Astrocyte (in vitro differentiated cells and primary cell): ENCODE results near the gene FAM110A. TPM values are rescaled to one million over a fixed set of nuclear protein-coding genes. Genes with fewer than 3 reads are reported as not detected.

Source experiments
- DNase-seq: peaks from one replicate; pipeline ENCODE4 v3.0.0-alpha.2; 2010; ENCODE audit warnings: low read depth
- FAIRE-seq: peaks from 2 replicates; lab custom pipeline; 2011; peaks lifted over from hg19 to GRCh38; lab: Jason Lieb, UNC
- H2AFZ ChIP-seq: 2 replicates; pipeline ENCODE4 v1.6.0; 2012; ENCODE audit warnings: low read depth, low read length, inconsistent platforms
- H3K27ac ChIP-seq: 2 replicates; pipeline ENCODE4 v1.5.1; 2011; ENCODE audit warnings: low read depth, low read length, inconsistent platforms
- H3K27me3 ChIP-seq: 2 replicates; pipeline ENCODE4 v1.6.0; 2011; ENCODE audit warnings: low read length, inconsistent platforms; ENCODE audit not compliant: insufficient read depth
- H3K36me3 ChIP-seq: 2 replicates; pipeline ENCODE4 v1.5.1; 2011; ENCODE audit warnings: low read length, inconsistent platforms; ENCODE audit not compliant: insufficient read depth
- H3K4me1 ChIP-seq: 2 replicates; pipeline ENCODE4 v1.5.1; 2011; ENCODE audit warnings: low read length, inconsistent platforms; ENCODE audit not compliant: insufficient read depth
- H3K4me2 ChIP-seq: 2 replicates; pipeline ENCODE4 v1.6.0; 2012; ENCODE audit warnings: low read length, inconsistent platforms
- H3K4me3 ChIP-seq: 2 replicates; pipeline ENCODE4 v1.5.1; 2011; ENCODE audit warnings: low read depth, mild to moderate bottlenecking, low read length, inconsistent platforms; ENCODE audit not compliant: insufficient read depth
- H3K79me2 ChIP-seq: 2 replicates; pipeline ENCODE4 v1.6.0; 2012; ENCODE audit warnings: mild to moderate bottlenecking, low read length, inconsistent platforms; ENCODE audit not compliant: insufficient read depth
- H3K9ac ChIP-seq: 2 replicates; pipeline ENCODE4 v1.6.0; 2012; ENCODE audit warnings: mild to moderate bottlenecking, low read length, inconsistent platforms
- H3K9me3 ChIP-seq: 2 replicates; pipeline ENCODE4 v1.5.1; 2012; ENCODE audit warnings: low read depth, mild to moderate bottlenecking, low read length, inconsistent platforms; ENCODE audit not compliant: insufficient read depth
- H4K20me1 ChIP-seq: 2 replicates; pipeline ENCODE4 v1.6.0; 2012; ENCODE audit warnings: low read length, inconsistent platforms; ENCODE audit not compliant: insufficient read depth
- H3K27ac Mint-ChIP-seq: one replicate; pipeline ENCODE4 v1.8.0; 2021; ENCODE audit warnings: mild to moderate bottlenecking, mixed read lengths; ENCODE audit not compliant: unreplicated experiment
- H3K27me3 Mint-ChIP-seq: one replicate; pipeline ENCODE4 v1.8.0; 2021; ENCODE audit warnings: low read depth, mixed read lengths; ENCODE audit not compliant: unreplicated experiment
- H3K36me3 Mint-ChIP-seq: one replicate; pipeline ENCODE4 v1.8.0; 2021; ENCODE audit warnings: low read depth, mixed read lengths; ENCODE audit not compliant: unreplicated experiment
- H3K4me1 Mint-ChIP-seq: one replicate; pipeline ENCODE4 v1.8.0; 2021; ENCODE audit warnings: low read depth, mixed read lengths; ENCODE audit not compliant: unreplicated experiment
- H3K4me3 Mint-ChIP-seq: one replicate; pipeline ENCODE4 v1.8.0; 2021; ENCODE audit warnings: mild to moderate bottlenecking, moderate library complexity, mixed read lengths; ENCODE audit not compliant: unreplicated experiment
- H3K9me3 Mint-ChIP-seq: one replicate; pipeline ENCODE4 v1.8.0; 2021; ENCODE audit warnings: mild to moderate bottlenecking, mixed read lengths; ENCODE audit not compliant: unreplicated experiment
- CTCF ChIP-seq: IDR thresholded peaks from 2 replicates; pipeline ENCODE4 v1.5.1; 2011; ENCODE audit warnings: low read depth, mild to moderate bottlenecking, inconsistent platforms, low read length, moderate library complexity; ENCODE audit not compliant: insufficient read depth
- EZH2 ChIP-seq: IDR thresholded peaks from 2 replicates; pipeline ENCODE4 v1.6.1; 2012; ENCODE audit warnings: mild to moderate bottlenecking, low read length, inconsistent platforms; ENCODE audit not compliant: insufficient read depth
- total RNA-seq: library from RNA; stranded (reverse); gene quantifications from 2 replicates; pipeline ENCODE4 v1.2.1, GENCODE V29; 2021

The FAM110A gene
- total RNA-seq, 1 donor from 2014 or later: 1.4 TPM

GRCh38 chr20:822651-823573 is 10.6 kb upstream of the FAM110A start:
- H4K20me1 ChIP-seq: no peaks in the 10 kb centered on the region
- no peaks in the 10 kb centered on the region for H3K36me3 Mint-ChIP-seq
- H3K4me1 Mint-ChIP-seq: peaks cover 2% of the 10 kb centered on the region
- no peaks in the 10 kb centered on the region for H3K36me3 ChIP-seq
- no peak overlapping the region for H3K4me3 ChIP-seq
- no peak overlapping the region for H3K27ac ChIP-seq
- FAIRE-seq (no peak), DNase-seq (no peak)
- H3K27me3 Mint-ChIP-seq: peaks cover 27% of the 10 kb centered on the region
- no peak overlapping the region for H3K4me2 ChIP-seq
- H3K27me3 ChIP-seq: no peaks in the 10 kb centered on the region
- peaks cover 9% of the 10 kb centered on the region for H3K9me3 Mint-ChIP-seq
- no peak overlapping the region for H2AFZ ChIP-seq
- H3K9ac ChIP-seq: no peak overlapping the region
- H3K4me3 Mint-ChIP-seq: no peak overlapping the region
- H3K79me2 ChIP-seq: no peaks in the 10 kb centered on the region
- no peak overlapping the region for H3K27ac Mint-ChIP-seq
- H3K4me1 ChIP-seq: no peaks in the 10 kb centered on the region
- TF ChIP-seq EZH2 (no peak), CTCF (no peak)
- H3K9me3 ChIP-seq: no peaks in the 10 kb centered on the region

GRCh38 chr20:823574-823902 is 10.0 kb upstream of the FAM110A start:
- Histone ChIP-seq H3K9me3 (no peaks in the 10 kb centered on the region), H3K4me1 (no peaks in the 10 kb centered on the region), H3K27ac (no peak overlapping the region), H3K27me3 (no peaks in the 10 kb centered on the region), H3K36me3 (no peaks in the 10 kb centered on the region), H2AFZ (no peak overlapping the region), H4K20me1 (no peaks in the 10 kb centered on the region), H3K79me2 (no peaks in the 10 kb centered on the region), H3K4me3 (no peak overlapping the region), H3K9ac (no peak overlapping the region), H3K4me2 (no peak overlapping the region)
- no peak for DNase-seq
- peaks cover 27% of the 10 kb centered on the region for H3K27me3 Mint-ChIP-seq
- no peak overlapping the region for H3K4me3 Mint-ChIP-seq
- no peak for FAIRE-seq
- no peak overlapping the region for H3K27ac Mint-ChIP-seq
- no peaks in the 10 kb centered on the region for H3K36me3 Mint-ChIP-seq
- peaks cover 9% of the 10 kb centered on the region for H3K9me3 Mint-ChIP-seq
- peaks cover 2% of the 10 kb centered on the region for H3K4me1 Mint-ChIP-seq
- TF ChIP-seq EZH2: no peak
- no peak for TF ChIP-seq CTCF

- H3K27me3 ChIP-seq: no peaks in the 10 kb centered on the region
- H3K9ac ChIP-seq: no peak overlapping the region
- no peak overlapping the region for H3K27ac Mint-ChIP-seq
- H3K36me3 ChIP-seq: no peaks in the 10 kb centered on the region
- no peak overlapping the region for H3K27ac ChIP-seq
- H3K79me2 ChIP-seq: no peaks in the 10 kb centered on the region
- H4K20me1 ChIP-seq: no peaks in the 10 kb centered on the region
- no peaks in the 10 kb centered on the region for H3K9me3 ChIP-seq
- no peak overlapping the region for H3K4me3 ChIP-seq
- FAIRE-seq (no peak), DNase-seq (no peak)
- H3K36me3 Mint-ChIP-seq: no peaks in the 10 kb centered on the region
- peaks cover 28% of the 10 kb centered on the region for H3K27me3 Mint-ChIP-seq
- no peak overlapping the region for H3K4me2 ChIP-seq
- peaks cover 2% of the 10 kb centered on the region for H3K4me1 Mint-ChIP-seq
- H3K4me1 ChIP-seq: no peaks in the 10 kb centered on the region
- no peak for TF ChIP-seq EZH2
- no peak for TF ChIP-seq CTCF
- no peak overlapping the region for H3K4me3 Mint-ChIP-seq
- H3K9me3 Mint-ChIP-seq: peaks cover 8% of the 10 kb centered on the region
- no peak overlapping the region for H2AFZ ChIP-seq
Observed at GRCh38 chr20:824490-824889, 9.0 kb upstream of the FAM110A start.
